PC-9 (cell line): ENCODE data around the gene ETNK1. TPM values are rescaled to one million over a fixed set of nuclear protein-coding genes. Genes with fewer than 3 reads are reported as not detected.

Source experiments
- BruUV-seq: library from RNA; stranded (reverse); fragments of 400-500 nt; replicated peaks from 2 replicates; lab custom pipeline; 2021; lab: Mats Ljungman, UMichigan
- CTCF ChIA-PET: fragments of 300-600 bp; sonication (Branson Sonifier 250); formaldehyde crosslinking; loops from one replicate; lab custom pipeline; 2022; ENCODE audit warnings: antibody characterized with exemption; lab: Charles Lee
- POLR2A ChIA-PET: fragments of 300-600 bp; sonication (Branson Sonifier 250); formaldehyde crosslinking; loops from one replicate; lab custom pipeline; 2022; ENCODE audit warnings: antibody characterized with exemption; ENCODE audit not compliant: unreplicated experiment; lab: Charles Lee
- DNase-seq, 2 experiments: peaks; one replicate each; pipeline versions ENCODE4 v3.0.0 to v3.0.0-alpha.2; 2015 to 2022; ENCODE audit warnings: mixed read lengths in 1 of 2
- H2AFZ ChIP-seq: fragments of 200-600 bp; sonication (generic); 2 replicates; pipeline ENCODE4 v1.8.1; 2017; ENCODE audit warnings: antibody characterized with exemption
- H3F3A ChIP-seq: fragments of 200-600 bp; sonication (generic); 2 replicates; pipeline ENCODE4 v1.8.1; 2017; ENCODE audit warnings: antibody characterized with exemption, mild to moderate bottlenecking, low read depth; ENCODE audit not compliant: insufficient read depth
- H3K27ac ChIP-seq: fragments of 200-600 bp; sonication (generic); 2 replicates; pipeline ENCODE4 v1.6.1; 2016; ENCODE audit warnings: mixed run types
- H3K27me3 ChIP-seq: fragments of 200-600 bp; sonication (generic); 2 replicates; pipeline ENCODE4 v1.6.1; 2016; ENCODE audit warnings: low read depth, mixed run types; ENCODE audit not compliant: insufficient read depth
- H3K36me3 ChIP-seq: fragments of 200-600 bp; sonication (generic); 2 replicates; pipeline ENCODE4 v1.6.1; 2016; ENCODE audit warnings: low read depth, mixed run types
- H3K4me1 ChIP-seq: fragments of 200-600 bp; sonication (generic); replicated peaks from 2 replicates; pipeline ENCODE4 v1.6.1; 2016; ENCODE audit warnings: mixed run types; ENCODE audit not compliant: insufficient read depth
- H3K4me2 ChIP-seq: fragments of 200-600 bp; sonication (generic); 2 replicates; pipeline ENCODE4 v1.6.1; 2017; ENCODE audit warnings: mixed run types
- H3K4me3 ChIP-seq: fragments of 200-600 bp; sonication (generic); 2 replicates; pipeline ENCODE4 v1.6.1; 2016; ENCODE audit warnings: mixed run types
- H3K79me2 ChIP-seq: fragments of 200-600 bp; sonication (generic); 2 replicates; pipeline ENCODE4 v1.6.1; 2017; ENCODE audit warnings: low read depth, mixed run types
- H3K9me2 ChIP-seq: fragments of 200-600 bp; sonication (generic); 2 replicates; pipeline ENCODE4 v1.8.1; 2017; ENCODE audit warnings: mild to moderate bottlenecking; ENCODE audit not compliant: insufficient read depth
- H3K9me3 ChIP-seq: fragments of 200-600 bp; sonication (generic); 2 replicates; pipeline ENCODE4 v1.8.1; 2016; ENCODE audit warnings: low read depth; ENCODE audit not compliant: insufficient read depth
- H4K20me1 ChIP-seq: fragments of 200-600 bp; sonication (generic); 2 replicates; pipeline ENCODE4 v1.8.1; 2017; ENCODE audit not compliant: insufficient read depth
- EZH2 ChIP-seq: fragments of 200-600 bp; sonication (generic); IDR thresholded peaks from 2 replicates; pipeline ENCODE4 v1.8.0; 2017; ENCODE audit warnings: antibody characterized with exemption, low read depth
- intact Hi-C: fragments of 100-400 bp; cut with micrococcal nuclease; formaldehyde crosslinking; loops from one replicate; pipeline ENCODE4 v1.10.0; 2022; ENCODE audit not compliant: unreplicated experiment
- total RNA-seq: library from RNA; stranded (reverse); gene quantifications from 2 replicates; pipeline ENCODE4 v1.2.3, GENCODE V29; 2021
- TF ChIP-seq, protein P1 (sequence below): fragments of 200-600 bp; sonication (generic); conservative IDR thresholded peaks from 2 replicates; pipeline ENCODE4 v1.6.1; 2017; ENCODE audit warnings: mixed run types, antibody characterized with exemption, mild to moderate bottlenecking, moderate library complexity

Gene ETNK1
- total RNA-seq, 1 experiment from 2014 or later = 87.9 TPM

DNA sequence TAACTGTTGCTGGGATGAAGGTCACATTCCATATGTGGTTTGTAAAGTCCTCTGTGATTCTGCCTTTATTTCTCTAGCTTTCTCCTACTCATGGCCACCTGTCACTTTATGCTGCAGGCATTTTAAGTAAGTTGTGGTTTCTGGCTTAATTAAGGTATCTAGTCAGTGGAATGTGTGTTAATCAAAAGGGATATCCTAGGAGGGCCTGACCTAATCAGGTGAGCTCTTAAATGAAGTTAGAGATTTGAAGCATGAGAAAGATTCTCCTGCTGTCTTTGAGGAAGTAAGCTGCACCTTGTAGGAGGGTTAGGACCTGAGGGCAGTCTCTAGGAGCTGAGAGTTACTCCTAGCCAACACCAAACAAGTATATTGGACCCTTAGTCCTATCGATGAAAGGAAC lies 90.3 kb downstream of the ETNK1 start:
- no peak overlapping the region for H3K4me2 ChIP-seq
- no peak for DNase-seq
- no peak overlapping the region for H2AFZ ChIP-seq
- TF ChIP-seq EZH2 = no peak
- TF ChIP-seq, protein P1, sequence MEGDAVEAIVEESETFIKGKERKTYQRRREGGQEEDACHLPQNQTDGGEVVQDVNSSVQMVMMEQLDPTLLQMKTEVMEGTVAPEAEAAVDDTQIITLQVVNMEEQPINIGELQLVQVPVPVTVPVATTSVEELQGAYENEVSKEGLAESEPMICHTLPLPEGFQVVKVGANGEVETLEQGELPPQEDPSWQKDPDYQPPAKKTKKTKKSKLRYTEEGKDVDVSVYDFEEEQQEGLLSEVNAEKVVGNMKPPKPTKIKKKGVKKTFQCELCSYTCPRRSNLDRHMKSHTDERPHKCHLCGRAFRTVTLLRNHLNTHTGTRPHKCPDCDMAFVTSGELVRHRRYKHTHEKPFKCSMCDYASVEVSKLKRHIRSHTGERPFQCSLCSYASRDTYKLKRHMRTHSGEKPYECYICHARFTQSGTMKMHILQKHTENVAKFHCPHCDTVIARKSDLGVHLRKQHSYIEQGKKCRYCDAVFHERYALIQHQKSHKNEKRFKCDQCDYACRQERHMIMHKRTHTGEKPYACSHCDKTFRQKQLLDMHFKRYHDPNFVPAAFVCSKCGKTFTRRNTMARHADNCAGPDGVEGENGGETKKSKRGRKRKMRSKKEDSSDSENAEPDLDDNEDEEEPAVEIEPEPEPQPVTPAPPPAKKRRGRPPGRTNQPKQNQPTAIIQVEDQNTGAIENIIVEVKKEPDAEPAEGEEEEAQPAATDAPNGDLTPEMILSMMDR = no peak
- intact Hi-C loops = no loop called here
- CTCF ChIA-PET = no interaction called here
- no peak overlapping the region for H3K4me3 ChIP-seq
- BruUV-seq = no TSS peak
- no peaks in the 10 kb centered on the region for H3F3A ChIP-seq
- no peaks in the 10 kb centered on the region for H3K36me3 ChIP-seq
- no peaks in the 10 kb centered on the region for H3K4me1 ChIP-seq
- peaks cover 22% of the 10 kb centered on the region; the same call in 1 of the 2 replicates for H3K27me3 ChIP-seq
- POLR2A ChIA-PET = no interaction called here
- H3K79me2 ChIP-seq = no peaks in the 10 kb centered on the region
- H3K9me3 ChIP-seq = no peaks in the 10 kb centered on the region
- H3K9me2 ChIP-seq = no peaks in the 10 kb centered on the region; the same call in 1 of the 2 replicates
- no peak overlapping the region for H3K27ac ChIP-seq
- H4K20me1 ChIP-seq = no peaks in the 10 kb centered on the region

GRCh38 chr12:22719745-22720144 lies 94.8 kb downstream of the ETNK1 start:
- H2AFZ ChIP-seq = no peak overlapping the region
- no peak overlapping the region for H3K4me3 ChIP-seq
- DNase-seq = no peak
- ChIA-PET CTCF (no interaction called here), POLR2A (no interaction called here)
- no peaks in the 10 kb centered on the region; the same call in 1 of the 2 replicates for H3K9me2 ChIP-seq
- TF ChIP-seq, protein P1 = no peak
- TF ChIP-seq EZH2 = no peak
- no peaks in the 10 kb centered on the region for H4K20me1 ChIP-seq
- no TSS peak for BruUV-seq
- H3K4me1 ChIP-seq = no peaks in the 10 kb centered on the region
- no peaks in the 10 kb centered on the region for H3K9me3 ChIP-seq
- no peaks in the 10 kb centered on the region for H3K36me3 ChIP-seq
- no peaks in the 10 kb centered on the region for H3F3A ChIP-seq
- peaks cover 61% of the 10 kb centered on the region for H3K27me3 ChIP-seq
- intact Hi-C loops = no loop called here
- H3K79me2 ChIP-seq = no peaks in the 10 kb centered on the region
- H3K4me2 ChIP-seq = no peak overlapping the region
- H3K27ac ChIP-seq = no peak overlapping the region

GRCh38 chr12:22722081-22722480 lies 97.1 kb downstream of the ETNK1 start:
- no peak overlapping the region for H3K27ac ChIP-seq
- no peaks in the 10 kb centered on the region for H3K9me3 ChIP-seq
- no peak overlapping the region for H2AFZ ChIP-seq
- H3K9me2 ChIP-seq = no peaks in the 10 kb centered on the region
- H3K4me1 ChIP-seq = no peaks in the 10 kb centered on the region
- H3F3A ChIP-seq = no peaks in the 10 kb centered on the region
- POLR2A ChIA-PET = no interaction called here
- DNase-seq = no peak
- H3K4me2 ChIP-seq = no peak overlapping the region
- H4K20me1 ChIP-seq = no peaks in the 10 kb centered on the region
- BruUV-seq = no TSS peak
- CTCF ChIA-PET = no interaction called here
- peaks cover 59% of the 10 kb centered on the region for H3K27me3 ChIP-seq
- TF ChIP-seq EZH2 = no peak
- TF ChIP-seq, protein P1 = no peak
- H3K36me3 ChIP-seq = no peaks in the 10 kb centered on the region
- intact Hi-C loops = no loop called here
- H3K4me3 ChIP-seq = no peak overlapping the region
- no peaks in the 10 kb centered on the region for H3K79me2 ChIP-seq
